ENCODE data around the gene ADAP1. TPM values are rescaled to one million over a fixed set of nuclear protein-coding genes. Genes with fewer than 3 reads are reported as not detected.

Gene ADAP1
- total and polyA plus RNA-seq, 8 donors: 2.2 to 169 (median 22.6) TPM

- Histone ChIP-seq H3K9me3 (no peaks in the 10 kb centered on the region), H3K36me3 (peaks cover 38 to 76% (median 67%) of the 10 kb centered on the region in 4 donors), H3K27ac (peak overlapping the region in 2 of 5 donors; percentile 27 to 31), H3K4me3 (no peak overlapping the region), H3K4me1 (peaks cover 8 to 32% (median 22%) of the 10 kb centered on the region in 4 donors), H3K27me3 (no peaks in the 10 kb centered on the region)
- TF ChIP-seq CTCF (IDR thresholded peaks at IDR 0.05): no peak
- no peak for TF ChIP-seq EP300 (IDR thresholded peaks at IDR 0.05)
- TF ChIP-seq POLR2A (IDR thresholded peaks at IDR 0.05): no peak
- TF ChIP-seq POLR2AphosphoS5 (IDR thresholded peaks at IDR 0.05): no peak
- intact Hi-C loops (cut with DNase I; ENCODE audit: low total_unique reads): no loop called here
- 64 to 84% (median 83%) methylated on average over 8 to 18 of the region's 18 CpGs for WGBS, 5 donors
- DNase-seq: no peak
Measured at GRCh38 chr7:898460-898854, 56.0 kb downstream of the ADAP1 start.

GRCh38 chr7:897771-898376 lies 56.6 kb downstream of the ADAP1 start:
- Histone ChIP-seq H3K4me3 (no peak overlapping the region), H3K27ac (peak overlapping the region in 3 of 5 donors; percentile 5 to 31 (median 27)), H3K9me3 (no peaks in the 10 kb centered on the region), H3K4me1 (peaks cover 8 to 32% (median 22%) of the 10 kb centered on the region in 4 donors), H3K27me3 (no peaks in the 10 kb centered on the region), H3K36me3 (peaks cover 39 to 76% (median 72%) of the 10 kb centered on the region in 4 donors)
- 47 to 64% (median 59%) methylated on average over 7 to 27 of the region's 27 CpGs for WGBS, 5 donors
- peak in 1 of 2 donors; percentile 80 for DNase-seq
- intact Hi-C loops (cut with DNase I; ENCODE audit: low total_unique reads): no loop called here
- TF ChIP-seq POLR2A (IDR thresholded peaks at IDR 0.05) (no peak), CTCF (IDR thresholded peaks at IDR 0.05) (no peak), EP300 (IDR thresholded peaks at IDR 0.05) (no peak), POLR2AphosphoS5 (IDR thresholded peaks at IDR 0.05) (no peak)

- Histone ChIP-seq H3K4me1 (peaks cover 8 to 39% (median 24%) of the 10 kb centered on the region in 4 donors), H3K9me3 (no peaks in the 10 kb centered on the region), H3K27me3 (no peaks in the 10 kb centered on the region), H3K27ac (no peak overlapping the region), H3K36me3 (peaks cover 42 to 83% (median 80%) of the 10 kb centered on the region in 4 donors), H3K4me3 (no peak overlapping the region)
- DNase-seq: no peak
- intact Hi-C loops (cut with DNase I; ENCODE audit: low total_unique reads): no loop called here
- TF ChIP-seq POLR2A (IDR thresholded peaks at IDR 0.05) (no peak), EP300 (IDR thresholded peaks at IDR 0.05) (no peak), CTCF (IDR thresholded peaks at IDR 0.05) (no peak), POLR2AphosphoS5 (IDR thresholded peaks at IDR 0.05) (no peak)
- WGBS, 5 donors: 82 to 91% (median 89%) methylated on average over 8 to 14 of the region's 14 CpGs
Measured at GRCh38 chr7:897086-897485, 57.4 kb downstream of the ADAP1 start.

- WGBS, 5 donors: 89 to 94% (median 93%) methylated on average over 35 to 42 of the region's 42 CpGs
- intact Hi-C loops (cut with DNase I; ENCODE audit: low total_unique reads): no loop called here
- no peak for DNase-seq
- no peak for TF ChIP-seq POLR2AphosphoS5 (IDR thresholded peaks at IDR 0.05)
- no peak for TF ChIP-seq EP300 (IDR thresholded peaks at IDR 0.05)
- no peak for TF ChIP-seq CTCF (IDR thresholded peaks at IDR 0.05)
- TF ChIP-seq POLR2A (IDR thresholded peaks at IDR 0.05): no peak
- Histone ChIP-seq H3K27ac (no peak overlapping the region), H3K4me3 (no peak overlapping the region), H3K27me3 (no peaks in the 10 kb centered on the region), H3K9me3 (no peaks in the 10 kb centered on the region), H3K36me3 (peaks cover 48 to 89% (median 86%) of the 10 kb centered on the region in 4 donors), H3K4me1 (peaks cover 7 to 34% (median 20%) of the 10 kb centered on the region in 4 donors)
Measured at GRCh38 chr7:896346-897075, 58.0 kb downstream of the ADAP1 start.
